Uterus (tissue), 4 donors: Measurements from ENCODE around the gene MGAT2. TPM values are rescaled to one million over a fixed set of nuclear protein-coding genes. Genes with fewer than 3 reads are reported as not detected.
A peak's percentile ranks its signal among the peaks of the same experiment; 100 is the strongest.
"Not testable (repeated sequence)": the region's sequence is repeated elsewhere in the genome, so short reads cannot be mapped to it uniquely, and the experiment has no call there.

ENCODE experiments used
- DNase-seq, 2 donors: peaks; one replicate each; pipeline ENCODE4 v3.0.0-alpha.2; 2019 to 2020
- H3K27ac ChIP-seq, 2 donors: fragments of 200-600 bp; sonication (generic); 1 replicate in 1 of 2; 2 replicates in 1 of 2; pipeline ENCODE4 v1.5.1; 2016 to 2018
- H3K27me3 ChIP-seq, 2 donors: fragments of 200-600 bp; sonication (generic); one replicate each; pipeline ENCODE4 v1.5.1; 2018 to 2019; ENCODE audit warnings: control low read depth in 1 of 2
- H3K36me3 ChIP-seq, 2 donors: fragments of 200-600 bp; sonication (generic); one replicate each; pipeline ENCODE4 v1.5.1; 2019; ENCODE audit warnings: control low read depth in 1 of 2
- H3K4me1 ChIP-seq, 2 donors: fragments of 200-600 bp; sonication (generic); one replicate each; pipeline ENCODE4 v1.5.1; 2018 to 2019; ENCODE audit warnings: control low read depth in 1 of 2
- H3K4me3 ChIP-seq, 2 donors: fragments of 200-600 bp; sonication (generic); 1 replicate in 1 of 2; 2 replicates in 1 of 2; pipeline ENCODE4 v1.5.1; 2018 to 2019; ENCODE audit warnings: mild to moderate bottlenecking in 1 of 2
- H3K9me3 ChIP-seq, 2 donors: fragments of 200-600 bp; sonication (generic); one replicate each; pipeline ENCODE4 v1.5.1; 2019; ENCODE audit warnings: control low read depth in 1 of 2
- POLR2A ChIP-seq, 2 donors: fragments of 450-650 bp; IDR thresholded peaks; one replicate each; pipeline ENCODE4 v1.6.1; 2016; ENCODE audit warnings: antibody characterized with exemption in 2 of 2, mild to moderate bottlenecking in 1 of 2, moderate library complexity in 1 of 2
- intact Hi-C: fragments of 100-400 bp; cut with DNase I; formaldehyde crosslinking; loops from one replicate; pipeline ENCODE4 v1.15.1; 2023; ENCODE audit warnings: low total_unique reads
- total RNA-seq, 4 donors: library from RNA; depleted of rRNA in 3 of 4; stranded (reverse); fragments of >200 nt in 3 of 4; gene quantifications; one replicate each; pipeline versions ENCODE4 v1.1.0 to v1.2.4, GENCODE V29; 2014 to 2023
- TF ChIP-seq, protein P1 (sequence below), 4 experiments: fragments of 200-600 bp in 2 of 4; fragments of 450-650 bp in 2 of 4; sonication (generic) in 2 of 4; IDR thresholded peaks; one replicate each; pipeline ENCODE4 v1.5.1; 2016 to 2019; ENCODE audit warnings: antibody characterized with exemption in 4 of 4, mild to moderate bottlenecking in 2 of 4, moderate library complexity in 1 of 4
- donor health status: DM: yes; HTN: yes; CAD: no.

The MGAT2 gene
- total RNA-seq, 4 donors from 2014 or later: 24.6 to 52.1 (median 32.6) TPM

DNA sequence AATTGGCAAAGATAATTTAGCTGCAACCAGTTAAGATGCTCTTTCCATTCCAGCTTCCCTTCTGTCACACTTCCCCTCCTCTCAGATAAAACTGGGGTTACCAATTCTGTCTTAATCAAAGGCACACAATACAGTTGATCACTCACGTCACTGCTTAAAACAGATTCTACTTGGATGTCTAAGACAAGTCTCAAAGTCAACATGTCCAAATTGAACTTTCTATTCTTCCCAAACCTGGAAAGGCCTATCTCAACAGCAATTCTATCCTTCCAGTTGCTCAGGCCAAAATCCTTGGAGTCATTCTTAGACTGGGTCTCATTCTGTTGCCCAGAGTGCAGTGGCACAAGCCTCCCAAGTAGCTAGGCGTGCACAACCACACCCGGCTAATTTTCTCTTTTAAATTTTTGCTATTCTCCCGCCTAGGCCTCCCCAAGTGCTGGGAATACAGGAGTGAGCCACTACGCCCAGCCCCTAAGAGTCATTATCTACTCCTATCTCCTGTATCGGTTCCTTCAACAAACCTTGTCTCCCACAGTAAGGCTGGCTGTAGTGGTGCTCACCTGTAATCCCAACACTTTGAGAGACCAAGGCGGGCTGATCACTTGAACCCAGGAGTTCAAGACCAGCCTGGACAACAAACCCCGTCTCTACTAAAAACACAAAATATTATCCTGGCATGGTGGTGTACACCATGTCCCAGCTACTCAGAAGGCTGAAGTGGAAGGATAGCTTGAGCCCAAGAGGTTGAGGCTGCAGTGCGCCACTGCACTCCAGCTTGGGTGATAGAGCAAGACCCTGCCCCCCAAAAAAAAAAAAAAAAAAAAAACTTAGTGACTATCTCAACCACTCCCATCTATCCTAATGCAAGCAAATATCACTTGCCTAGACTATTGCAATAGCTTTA lies 39.1 kb upstream of the MGAT2 start:
- Histone ChIP-seq H3K4me3 (no peak overlapping the region), H3K27me3 (no peaks in the 10 kb centered on the region), H3K9me3 (no peaks in the 10 kb centered on the region), H3K36me3 (no peaks in the 10 kb centered on the region), H3K4me1 (peaks cover 0 to 4% of the 10 kb centered on the region in 2 donors), H3K27ac (no peak overlapping the region)
- DNase-seq: no peak
- intact Hi-C loops: no loop called here
- no peak for TF ChIP-seq POLR2A (IDR thresholded peaks at IDR 0.05)
- TF ChIP-seq, protein P1, sequence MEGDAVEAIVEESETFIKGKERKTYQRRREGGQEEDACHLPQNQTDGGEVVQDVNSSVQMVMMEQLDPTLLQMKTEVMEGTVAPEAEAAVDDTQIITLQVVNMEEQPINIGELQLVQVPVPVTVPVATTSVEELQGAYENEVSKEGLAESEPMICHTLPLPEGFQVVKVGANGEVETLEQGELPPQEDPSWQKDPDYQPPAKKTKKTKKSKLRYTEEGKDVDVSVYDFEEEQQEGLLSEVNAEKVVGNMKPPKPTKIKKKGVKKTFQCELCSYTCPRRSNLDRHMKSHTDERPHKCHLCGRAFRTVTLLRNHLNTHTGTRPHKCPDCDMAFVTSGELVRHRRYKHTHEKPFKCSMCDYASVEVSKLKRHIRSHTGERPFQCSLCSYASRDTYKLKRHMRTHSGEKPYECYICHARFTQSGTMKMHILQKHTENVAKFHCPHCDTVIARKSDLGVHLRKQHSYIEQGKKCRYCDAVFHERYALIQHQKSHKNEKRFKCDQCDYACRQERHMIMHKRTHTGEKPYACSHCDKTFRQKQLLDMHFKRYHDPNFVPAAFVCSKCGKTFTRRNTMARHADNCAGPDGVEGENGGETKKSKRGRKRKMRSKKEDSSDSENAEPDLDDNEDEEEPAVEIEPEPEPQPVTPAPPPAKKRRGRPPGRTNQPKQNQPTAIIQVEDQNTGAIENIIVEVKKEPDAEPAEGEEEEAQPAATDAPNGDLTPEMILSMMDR (IDR thresholded peaks at IDR 0.05): no peak

DNA sequence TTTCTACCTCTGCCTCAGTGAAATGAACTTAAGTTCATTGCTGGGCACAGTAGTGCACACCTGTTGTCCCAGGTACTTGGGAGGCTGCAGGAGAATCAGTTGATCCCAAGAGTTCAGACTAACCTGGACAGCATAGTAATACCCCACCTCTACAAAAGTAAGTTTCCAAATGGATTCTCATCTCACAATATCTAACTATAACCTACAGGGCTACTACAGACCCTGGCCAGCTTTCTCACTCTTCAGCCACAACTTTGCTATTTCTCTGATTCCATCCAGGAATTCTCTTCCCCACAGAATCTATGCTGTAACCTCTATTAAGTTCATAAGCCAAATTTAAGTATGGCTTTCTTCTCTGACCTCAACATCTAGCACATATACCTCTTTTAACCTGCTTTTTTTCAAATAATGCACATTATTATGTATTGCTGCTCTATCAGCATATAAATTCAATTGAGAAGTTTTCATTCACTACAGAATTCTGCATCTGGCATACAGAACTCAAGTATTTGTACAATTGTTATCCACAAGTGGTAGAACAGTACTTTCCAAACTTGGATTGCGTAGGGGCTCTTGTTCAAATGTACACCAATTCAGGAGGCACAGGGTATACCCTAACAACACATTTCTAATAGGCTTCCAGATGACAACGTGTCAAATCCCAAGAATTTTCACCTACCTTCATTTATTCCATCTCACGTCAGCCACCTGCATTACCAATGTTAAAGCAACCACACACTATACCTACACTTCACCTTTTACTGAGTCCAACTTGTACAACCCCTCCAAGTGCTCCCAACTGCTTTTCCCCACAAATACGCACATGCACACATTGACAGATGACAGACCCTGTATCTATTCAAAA lies 38.3 kb upstream of the MGAT2 start:
- Histone ChIP-seq H3K27me3 (no peaks in the 10 kb centered on the region), H3K27ac (no peak overlapping the region), H3K9me3 (no peaks in the 10 kb centered on the region), H3K36me3 (no peaks in the 10 kb centered on the region), H3K4me3 (no peak overlapping the region), H3K4me1 (peaks cover 0 to 4% of the 10 kb centered on the region in 2 donors)
- no peak for DNase-seq
- TF ChIP-seq, protein P1 (IDR thresholded peaks at IDR 0.05): no peak
- no peak for TF ChIP-seq POLR2A (IDR thresholded peaks at IDR 0.05)
- intact Hi-C loops: no loop called here

DNA sequence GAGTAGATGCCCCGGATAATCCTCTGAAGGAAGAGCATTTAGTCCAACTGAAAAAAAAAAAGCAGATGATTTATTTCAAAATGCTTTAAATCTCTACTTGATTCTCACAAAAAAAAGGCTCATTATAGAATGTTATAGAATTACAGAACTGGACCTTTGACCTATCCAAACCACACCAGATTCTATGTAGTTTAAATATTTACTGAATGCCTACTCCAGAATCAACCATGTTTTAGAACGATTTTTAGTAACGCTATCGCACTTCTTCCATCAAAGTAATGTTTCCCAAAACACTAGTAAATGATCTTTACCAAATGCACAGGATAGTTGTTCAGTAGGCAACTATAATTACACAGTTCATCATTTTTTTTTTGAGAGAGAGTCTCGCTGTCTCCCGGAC lies 37.0 kb upstream of the MGAT2 start:
- no peak for DNase-seq
- intact Hi-C loops: no loop called here
- H3K27ac ChIP-seq: no peak overlapping the region
- no peaks in the 10 kb centered on the region for H3K9me3 ChIP-seq
- peaks cover 0 to 4% of the 10 kb centered on the region in 2 donors for H3K4me1 ChIP-seq
- no peaks in the 10 kb centered on the region for H3K36me3 ChIP-seq
- TF ChIP-seq POLR2A (IDR thresholded peaks at IDR 0.05): no peak
- TF ChIP-seq, protein P1 (IDR thresholded peaks at IDR 0.05): no peak
- no peak overlapping the region for H3K4me3 ChIP-seq
- no peaks in the 10 kb centered on the region for H3K27me3 ChIP-seq

DNA sequence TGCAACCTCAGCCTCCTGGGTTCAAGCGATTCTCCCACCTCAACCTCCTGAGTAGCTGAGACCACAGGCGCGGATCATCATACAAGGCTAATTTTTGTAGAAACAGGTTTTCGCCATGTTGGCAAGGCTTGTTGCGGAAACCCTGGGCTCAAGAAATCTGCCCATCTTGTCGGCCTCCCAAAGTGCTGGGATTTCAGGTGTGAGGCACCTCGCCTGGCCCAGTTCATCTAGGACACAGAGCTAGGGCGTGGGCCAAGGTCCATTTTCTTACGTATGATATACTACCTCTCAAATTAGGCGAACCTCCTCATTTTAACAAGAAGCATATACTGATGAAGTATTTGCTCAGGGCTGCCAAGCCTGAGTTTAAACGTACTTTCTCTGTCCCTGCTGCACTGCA lies 36.5 kb upstream of the MGAT2 start:
- Histone ChIP-seq H3K9me3 (no peaks in the 10 kb centered on the region), H3K27me3 (no peaks in the 10 kb centered on the region), H3K27ac (no peak overlapping the region), H3K4me3 (no peak overlapping the region), H3K4me1 (peaks cover 0 to 4% of the 10 kb centered on the region in 2 donors), H3K36me3 (no peaks in the 10 kb centered on the region)
- TF ChIP-seq, protein P1 (IDR thresholded peaks at IDR 0.05): no peak
- TF ChIP-seq POLR2A (IDR thresholded peaks at IDR 0.05): no peak
- intact Hi-C loops: no loop called here
- DNase-seq: no peak

DNA sequence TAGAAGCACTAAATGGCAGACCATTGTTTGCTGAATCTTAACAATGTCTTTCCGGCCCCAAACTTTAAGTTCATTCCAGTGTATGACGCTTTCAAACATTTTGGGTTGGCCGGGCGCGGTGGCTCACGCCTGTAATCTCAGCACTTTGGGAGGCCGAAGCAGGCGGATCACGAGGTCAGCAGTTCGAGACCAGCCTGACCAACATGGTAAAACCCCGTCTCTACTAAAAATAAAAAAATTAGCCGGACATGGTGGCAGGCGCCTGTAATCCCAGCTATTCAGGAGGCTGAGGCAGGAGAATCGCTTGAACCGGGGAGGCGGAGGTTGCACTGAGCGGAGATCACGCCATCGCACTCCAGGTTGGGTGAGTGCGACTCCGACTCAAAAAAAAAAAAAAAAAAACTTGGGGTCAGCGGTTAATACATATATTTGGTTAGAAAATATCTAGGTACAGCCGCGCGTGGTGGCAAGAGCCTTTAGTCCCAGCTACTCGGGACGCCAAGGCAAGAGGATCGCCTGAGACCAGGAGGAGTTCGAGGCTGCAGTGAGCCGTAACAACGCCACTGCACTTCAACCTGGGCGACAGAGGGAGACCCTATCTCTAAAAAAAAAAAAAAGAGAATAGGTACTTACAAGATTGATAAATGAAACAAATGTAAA lies 35.5 kb upstream of the MGAT2 start:
- Histone ChIP-seq H3K27ac (peak overlapping the region; percentile 89 to 91), H3K4me3 (peak overlapping the region; percentile 84 to 94)
- DNase-seq, intact Hi-C loops, H3K4me1 ChIP-seq, H3K36me3 ChIP-seq, H3K27me3 ChIP-seq, H3K9me3 ChIP-seq: not testable (repeated sequence)
